Duodenal mucosa (tissue), 2 donors: ENCODE data around the gene FRMPD2.

Experiments
- H3K27ac ChIP-seq: one replicate; pipeline ENCODE4 v1.7.0; 2013; ENCODE audit warnings: low read depth, low read length
- H3K27me3 ChIP-seq, 2 donors: one replicate each; pipeline ENCODE4 v1.7.0; 2013; ENCODE audit warnings: low read length in 2 of 2, control low read depth in 1 of 2; ENCODE audit not compliant: insufficient read depth in 2 of 2, control insufficient read depth in 1 of 2
- H3K36me3 ChIP-seq, 2 donors: one replicate each; pipeline ENCODE4 v1.7.0; 2013; ENCODE audit warnings: low read length in 2 of 2, control low read depth in 1 of 2; ENCODE audit not compliant: insufficient read depth in 2 of 2, control insufficient read depth in 1 of 2
- H3K4me1 ChIP-seq, 2 donors: one replicate each; pipeline ENCODE4 v1.7.0; 2013; ENCODE audit warnings: low read length in 2 of 2, control low read depth in 1 of 2; ENCODE audit not compliant: insufficient read depth in 2 of 2, control insufficient read depth in 1 of 2
- H3K4me3 ChIP-seq, 2 donors: one replicate each; pipeline ENCODE4 v1.7.0; 2013; ENCODE audit warnings: low read length in 2 of 2, low read depth in 1 of 2
- H3K9ac ChIP-seq, 2 donors: one replicate each; pipeline ENCODE4 v1.7.0; 2013; ENCODE audit warnings: low read length in 2 of 2, low read depth in 1 of 2
- H3K9me3 ChIP-seq, 2 donors: one replicate each; pipeline ENCODE4 v1.7.0; 2013; ENCODE audit warnings: low read length in 2 of 2, control low read depth in 1 of 2; ENCODE audit not compliant: control insufficient read depth in 1 of 2

The FRMPD2 gene

GRCh38 chr10:48302515-48303476 is 28.3 kb upstream of the FRMPD2 start:
- no peak overlapping the region for H3K4me3 ChIP-seq
- H3K27me3 ChIP-seq: peaks cover 0 to 4% of the 10 kb centered on the region in 2 donors
- no peak overlapping the region for H3K27ac ChIP-seq
- H3K9me3 ChIP-seq: no peaks in the 10 kb centered on the region
- peaks cover 13 to 14% of the 10 kb centered on the region in 2 donors for H3K4me1 ChIP-seq
- no peak overlapping the region for H3K9ac ChIP-seq
- H3K36me3 ChIP-seq: no peaks in the 10 kb centered on the region

DNA sequence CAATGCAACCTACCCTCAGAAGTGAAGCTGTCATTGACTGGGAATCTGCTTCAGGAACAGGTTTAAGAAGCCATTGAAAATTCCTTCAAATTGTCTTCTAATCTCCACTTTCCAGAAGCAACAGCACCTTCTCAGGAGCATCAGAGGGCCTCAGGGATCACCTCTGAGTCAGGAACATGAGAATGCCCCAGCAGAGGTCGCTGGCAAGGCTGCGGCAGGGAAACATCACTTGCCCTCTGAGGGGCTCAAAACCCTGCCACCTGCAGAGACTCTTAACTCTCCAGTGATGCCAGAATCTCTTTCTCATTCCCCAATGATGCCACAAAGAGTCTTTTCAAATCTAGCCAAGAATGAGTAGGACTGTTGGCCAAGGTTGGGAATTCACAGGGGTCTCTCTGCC is 26.1 kb upstream of the FRMPD2 start:
- Histone ChIP-seq H3K36me3 (no peaks in the 10 kb centered on the region), H3K9ac (no peak overlapping the region), H3K27ac (no peak overlapping the region), H3K27me3 (peaks cover 0 to 4% of the 10 kb centered on the region in 2 donors), H3K4me1 (peaks cover under 1 to 4% of the 10 kb centered on the region in 2 donors), H3K4me3 (no peak overlapping the region), H3K9me3 (no peaks in the 10 kb centered on the region)

DNA sequence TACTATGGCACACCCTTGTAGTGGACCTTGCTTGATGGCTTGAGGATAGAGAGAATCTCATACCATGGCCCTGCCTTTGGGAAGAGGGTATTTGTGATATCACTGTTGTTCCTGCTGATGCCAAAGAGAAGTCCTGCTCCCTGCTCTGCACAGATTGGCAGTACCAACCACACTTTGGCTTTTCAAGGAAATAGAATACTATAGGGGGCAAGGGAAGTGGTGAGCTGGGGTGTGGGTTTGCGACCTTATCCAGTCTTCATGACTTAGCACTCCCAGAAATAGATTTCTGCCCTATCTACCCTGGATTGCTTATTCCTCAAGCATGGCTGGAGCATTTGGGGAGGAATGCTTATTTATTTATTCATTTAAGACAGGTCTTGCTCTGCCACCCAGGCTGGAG is 25.2 kb upstream of the FRMPD2 start:
- Histone ChIP-seq H3K9ac (no peak overlapping the region), H3K27ac (no peak overlapping the region)

GRCh38 chr10:48299066-48299465 is 24.6 kb upstream of the FRMPD2 start:
- no peaks in the 10 kb centered on the region for H3K36me3 ChIP-seq
- no peak overlapping the region for H3K9ac ChIP-seq
- H3K9me3 ChIP-seq: no peaks in the 10 kb centered on the region
- H3K27ac ChIP-seq: no peak overlapping the region
- H3K4me3 ChIP-seq: no peak overlapping the region
- peaks cover 0 to 4% of the 10 kb centered on the region in 2 donors for H3K27me3 ChIP-seq
- H3K4me1 ChIP-seq: no peaks in the 10 kb centered on the region

More for the DNA sequence above, 25.2 kb upstream of the FRMPD2 start:
- no peak overlapping the region for H3K4me3 ChIP-seq
- H3K27me3 ChIP-seq: peaks cover 0 to 4% of the 10 kb centered on the region in 2 donors
- no peaks in the 10 kb centered on the region for H3K4me1 ChIP-seq
- H3K36me3 ChIP-seq: no peaks in the 10 kb centered on the region
- no peaks in the 10 kb centered on the region for H3K9me3 ChIP-seq

DNA sequence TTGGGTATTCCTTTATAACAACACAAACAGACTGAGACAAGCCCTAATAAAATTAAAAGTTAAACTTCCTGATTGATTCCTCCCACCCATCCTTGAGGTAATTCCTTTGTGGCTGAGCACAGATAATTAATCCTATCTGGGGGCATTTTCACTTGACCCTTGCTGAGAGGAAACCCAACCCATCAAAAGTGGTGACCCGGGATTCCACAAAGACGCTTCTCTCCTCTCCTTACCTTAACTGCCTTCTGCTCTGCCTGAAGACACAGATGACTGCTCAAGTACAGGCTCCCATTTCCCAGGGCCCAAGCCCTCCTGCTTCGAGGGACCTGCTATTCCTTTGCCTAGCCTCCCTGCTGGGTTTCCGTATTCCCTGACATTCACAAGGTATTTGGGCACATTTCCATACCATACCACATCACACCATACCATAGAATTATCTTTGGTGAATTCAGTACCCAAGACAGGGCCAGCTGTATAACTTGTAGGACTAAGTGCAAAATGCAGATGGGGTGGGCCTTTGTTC is 22.1 kb upstream of the FRMPD2 start:
- H3K9me3 ChIP-seq: no peaks in the 10 kb centered on the region
- H3K4me1 ChIP-seq: no peaks in the 10 kb centered on the region
- no peak overlapping the region for H3K27ac ChIP-seq
- H3K4me3 ChIP-seq: no peak overlapping the region
- H3K36me3 ChIP-seq: no peaks in the 10 kb centered on the region
- H3K27me3 ChIP-seq: peaks cover 0 to 4% of the 10 kb centered on the region in 2 donors
- no peak overlapping the region for H3K9ac ChIP-seq

DNA sequence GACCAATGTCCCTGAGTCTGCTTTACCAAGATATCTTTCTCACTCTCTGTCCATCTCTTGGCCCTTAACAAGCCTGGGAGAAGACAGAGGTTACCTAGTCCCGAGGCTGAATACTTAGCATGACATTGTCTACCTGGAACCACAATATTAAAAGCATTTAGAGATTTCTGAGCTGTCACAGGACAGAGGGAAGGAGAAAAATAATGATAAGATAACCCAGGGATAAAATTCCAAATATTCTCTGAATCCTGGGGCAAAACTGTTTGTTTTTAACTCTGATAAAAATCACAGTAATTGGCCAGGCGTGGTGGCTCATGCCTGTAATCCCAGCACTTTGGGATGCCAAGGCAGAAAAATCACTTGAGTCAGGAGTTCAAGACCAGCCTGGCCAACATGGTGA is 19.9 kb upstream of the FRMPD2 start:
- Histone ChIP-seq H3K36me3 (no peaks in the 10 kb centered on the region), H3K4me3 (no peak overlapping the region), H3K27me3 (no peaks in the 10 kb centered on the region), H3K9ac (no peak overlapping the region), H3K9me3 (no peaks in the 10 kb centered on the region), H3K4me1 (peaks cover 11 to 16% of the 10 kb centered on the region in 2 donors), H3K27ac (no peak overlapping the region)

DNA sequence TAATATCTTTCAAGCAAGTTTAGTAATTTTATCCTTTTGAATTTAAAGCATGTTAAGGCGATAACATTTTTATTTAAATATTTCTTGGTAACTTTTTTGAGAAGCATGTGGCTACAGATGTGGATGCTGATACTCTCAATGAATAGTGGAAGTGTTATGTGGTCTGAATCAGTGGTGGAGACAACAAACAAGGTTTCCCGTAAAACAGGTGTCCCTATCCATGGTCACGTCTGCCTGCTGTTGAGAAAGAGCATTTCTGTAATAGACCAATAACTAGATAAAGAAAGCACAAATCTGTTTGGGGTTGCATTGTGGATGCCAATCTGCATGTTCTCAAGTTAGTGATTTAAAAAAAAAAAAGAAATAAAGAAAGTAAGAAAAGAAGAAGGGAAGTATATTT is 18.1 kb upstream of the FRMPD2 start:
- Histone ChIP-seq H3K9me3 (no peaks in the 10 kb centered on the region), H3K36me3 (no peaks in the 10 kb centered on the region), H3K9ac (no peak overlapping the region), H3K4me1 (peaks cover 11 to 17% of the 10 kb centered on the region in 2 donors), H3K27me3 (no peaks in the 10 kb centered on the region), H3K4me3 (no peak overlapping the region), H3K27ac (no peak overlapping the region)

DNA sequence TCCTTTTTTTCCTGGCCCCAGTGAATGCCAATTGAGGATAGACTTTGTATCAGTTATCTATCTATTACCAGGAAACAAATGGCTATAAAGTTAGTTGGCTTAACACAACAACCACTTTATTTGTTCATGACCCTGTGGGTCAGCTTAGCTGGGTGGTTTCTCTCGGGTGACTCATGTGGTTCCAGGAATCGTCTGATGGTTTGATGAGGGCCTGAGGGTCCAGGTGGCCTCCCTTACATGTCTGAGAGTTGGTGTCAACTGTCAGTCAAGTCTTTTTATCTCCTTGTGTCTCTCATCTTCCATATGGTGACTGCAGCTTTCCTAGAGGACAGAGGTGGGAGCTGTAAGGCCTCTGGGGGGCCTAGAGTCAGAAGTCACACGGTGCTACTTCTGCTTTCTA is 16.7 kb upstream of the FRMPD2 start:
- no peak overlapping the region for H3K4me3 ChIP-seq
- H3K27me3 ChIP-seq: peaks cover 0 to under 1% of the 10 kb centered on the region in 2 donors
- H3K9ac ChIP-seq: no peak overlapping the region
- no peaks in the 10 kb centered on the region for H3K9me3 ChIP-seq
- H3K36me3 ChIP-seq: no peaks in the 10 kb centered on the region
- no peak overlapping the region for H3K27ac ChIP-seq
- H3K4me1 ChIP-seq: peaks cover 11 to 17% of the 10 kb centered on the region in 2 donors

- peaks cover 11 to 17% of the 10 kb centered on the region in 2 donors for H3K4me1 ChIP-seq
- peaks cover 3 to 5% of the 10 kb centered on the region in 2 donors for H3K27me3 ChIP-seq
- no peak overlapping the region for H3K27ac ChIP-seq
- H3K9me3 ChIP-seq: no peaks in the 10 kb centered on the region
- no peaks in the 10 kb centered on the region for H3K36me3 ChIP-seq
- H3K9ac ChIP-seq: no peak overlapping the region
- no peak overlapping the region for H3K4me3 ChIP-seq
These were observed 15.8 kb upstream of the FRMPD2 start for GRCh38 chr10:48290286-48290685.

- no peak overlapping the region for H3K9ac ChIP-seq
- H3K9me3 ChIP-seq: no peaks in the 10 kb centered on the region
- no peak overlapping the region for H3K27ac ChIP-seq
- no peaks in the 10 kb centered on the region for H3K36me3 ChIP-seq
- H3K4me1 ChIP-seq: peaks cover 11 to 17% of the 10 kb centered on the region in 2 donors
- no peak overlapping the region for H3K4me3 ChIP-seq
- peaks cover 3 to 5% of the 10 kb centered on the region in 2 donors for H3K27me3 ChIP-seq
These were observed 15.2 kb upstream of the FRMPD2 start for GRCh38 chr10:48289501-48290238.
